IMR-90 (cell line): ENCODE data around the gene SEMA5A. TPM values are rescaled to one million over a fixed set of nuclear protein-coding genes. Genes with fewer than 3 reads are reported as not detected.

Source experiments
- ATAC-seq: fragments of 200-7000 bp; cut with Tn5 transposase; 2 replicates; pipeline ENCODE4 v1.9.1; 2020; ENCODE audit warnings: low read depth, mild to moderate bottlenecking, moderate library complexity
- BruUV-seq: library from RNA; stranded (reverse); fragments of 400-500 nt; replicated peaks from 2 replicates; lab custom pipeline; 2021; lab: Mats Ljungman, UMichigan
- CTCF ChIA-PET: fragments of 300-600 bp; formaldehyde crosslinking; extraction: SDS; loops from one replicate; lab custom pipeline; 2021; ENCODE audit warnings: antibody characterized with exemption; lab: Yijun Ruan, JAX
- POLR2A ChIA-PET: fragments of 300-600 bp; sonication (Branson Sonifier 250); formaldehyde crosslinking; loops from one replicate; lab custom pipeline; 2022; ENCODE audit warnings: antibody characterized with exemption; ENCODE audit not compliant: unreplicated experiment; lab: Charles Lee
- DNase-seq: peaks from one replicate; pipeline ENCODE4 v3.0.0; 2013
- H2AFZ ChIP-seq: replicated peaks from 2 replicates; pipeline ENCODE3; 2013; ENCODE audit warnings: low read length, mild to moderate bottlenecking; ENCODE audit not compliant: poor library complexity
- H2AK5ac ChIP-seq: 2 replicates; pipeline ENCODE4 v1.6.1; 2013; ENCODE audit warnings: low read depth, low read length, inconsistent platforms
- H2AK9ac ChIP-seq: replicated peaks from 2 replicates; pipeline ENCODE3; 2013; ENCODE audit warnings: mild to moderate bottlenecking, low read depth, low read length, moderate library complexity; ENCODE audit not compliant: poor library complexity
- H2BK120ac ChIP-seq: 2 replicates; pipeline ENCODE4 v1.6.1; 2013; ENCODE audit warnings: low read depth, low read length, inconsistent platforms
- H2BK15ac ChIP-seq: 3 replicates; pipeline ENCODE4 v1.6.1; 2013; ENCODE audit warnings: low read depth, low read length, inconsistent platforms
- H2BK20ac ChIP-seq: 2 replicates; pipeline ENCODE4 v1.6.1; 2013; ENCODE audit warnings: low read depth, mild to moderate bottlenecking, inconsistent platforms, low read length, moderate library complexity
- H2BK5ac ChIP-seq: 2 replicates; pipeline ENCODE4 v1.6.1; 2013; ENCODE audit warnings: mild to moderate bottlenecking, low read depth, low read length, inconsistent platforms; ENCODE audit not compliant: poor library complexity, severe bottlenecking
- H3K14ac ChIP-seq: replicated peaks from 2 replicates; pipeline ENCODE4 v1.6.1; 2013; ENCODE audit warnings: low read depth, low read length, inconsistent platforms
- H3K18ac ChIP-seq: 2 replicates; pipeline ENCODE4 v1.6.1; 2013; ENCODE audit warnings: low read depth, low read length, control low read depth
- H3K23ac ChIP-seq: 2 replicates; pipeline ENCODE4 v1.6.1; 2013; ENCODE audit warnings: low read depth, low read length, inconsistent platforms
- H3K27ac ChIP-seq: 2 replicates; pipeline ENCODE4 v1.5.1; 2013; ENCODE audit warnings: mild to moderate bottlenecking, control low read depth, low read length; ENCODE audit not compliant: insufficient read depth
- H3K27me3 ChIP-seq: 2 replicates; pipeline ENCODE4 v1.6.1; 2013; ENCODE audit warnings: low read length; ENCODE audit not compliant: control insufficient read depth, insufficient read depth
- H3K36me3 ChIP-seq: 2 replicates; pipeline ENCODE4 v1.6.1; 2013; ENCODE audit warnings: low read length, mixed read lengths; ENCODE audit not compliant: control insufficient read depth, insufficient read depth
- H3K4ac ChIP-seq: 2 replicates; pipeline ENCODE4 v1.6.1; 2013; ENCODE audit warnings: low read depth, low read length, inconsistent platforms
- H3K4me1 ChIP-seq: 2 replicates; pipeline ENCODE4 v1.6.1; 2013; ENCODE audit warnings: low read length, mixed read lengths; ENCODE audit not compliant: control insufficient read depth, insufficient read depth
- H3K4me2 ChIP-seq: 2 replicates; pipeline ENCODE4 v1.6.1; 2013; ENCODE audit warnings: low read depth, mild to moderate bottlenecking, control low read depth, low read length, moderate library complexity
- H3K4me3 ChIP-seq: 2 replicates; pipeline ENCODE4 v1.5.1; 2013; ENCODE audit warnings: low read depth, mild to moderate bottlenecking, control low read depth, low read length, moderate library complexity; ENCODE audit not compliant: insufficient read depth
- H3K56ac ChIP-seq: 2 replicates; pipeline ENCODE4 v1.6.1; 2013; ENCODE audit warnings: low read length, inconsistent platforms; ENCODE audit not compliant: insufficient read depth; ENCODE audit errors: extremely low read depth
- H3K79me1 ChIP-seq, 2 experiments: 2 replicates each; pipeline ENCODE4 v1.6.1; 2013; ENCODE audit warnings: low read length in 2 of 2, inconsistent platforms in 1 of 2, low read depth in 1 of 2
- H3K9ac ChIP-seq: 2 replicates; pipeline ENCODE4 v1.6.1; 2013; ENCODE audit warnings: low read depth, low read length, control low read depth
- H3K9me1 ChIP-seq: 2 replicates; pipeline ENCODE4 v1.6.1; 2013; ENCODE audit warnings: low read length, inconsistent platforms; ENCODE audit not compliant: insufficient read depth
- H3K9me3 ChIP-seq: 2 replicates; pipeline ENCODE4 v1.6.1; 2013; ENCODE audit warnings: low read length; ENCODE audit not compliant: control insufficient read depth, insufficient read depth
- H4K20me1 ChIP-seq: 2 replicates; pipeline ENCODE4 v1.6.1; 2013; ENCODE audit warnings: low read length, inconsistent platforms; ENCODE audit not compliant: insufficient read depth
- H4K5ac ChIP-seq: 2 replicates; pipeline ENCODE4 v1.6.1; 2013; ENCODE audit warnings: mild to moderate bottlenecking, low read depth, low read length, control low read depth
- H4K8ac ChIP-seq, 2 experiments: 2 replicates each; pipeline ENCODE4 v1.6.1; 2013; ENCODE audit warnings: low read depth in 2 of 2, low read length in 2 of 2, control low read depth in 1 of 2, inconsistent platforms in 1 of 2
- H4K91ac ChIP-seq: 2 replicates; pipeline ENCODE4 v1.6.1; 2013; ENCODE audit warnings: low read depth, low read length, inconsistent platforms; ENCODE audit not compliant: insufficient read depth
- BHLHE40 ChIP-seq: fragments of 150-350 bp; IDR thresholded peaks from 2 replicates; pipeline ENCODE4 v1.6.1; 2016; ENCODE audit warnings: mild to moderate bottlenecking, low read depth, low read length
- CEBPB ChIP-seq: IDR thresholded peaks from 2 replicates; pipeline ENCODE4 v1.6.1; 2012; ENCODE audit warnings: low read depth, low read length, improper control_type of control experiment
- CTCF ChIP-seq: conservative IDR thresholded peaks from 2 replicates; pipeline ENCODE4 v1.5.1; 2012; ENCODE audit warnings: mild to moderate bottlenecking, low read depth, low read length, improper control_type of control experiment
- FOS ChIP-seq: fragments of 150-350 bp; IDR thresholded peaks from 2 replicates; pipeline ENCODE4 v1.6.1; 2016; ENCODE audit warnings: low read depth, low read length
- POLR2A ChIP-seq: IDR thresholded peaks from 2 replicates; pipeline ENCODE4 v1.6.1; 2012; ENCODE audit warnings: mild to moderate bottlenecking, low read depth, low read length
- dilution Hi-C: fragments of 300-500 bp; cut with HindIII; formaldehyde crosslinking; loops from one replicate; pipeline ENCODE4 v1.14.3; 2018; ENCODE audit warnings: low sequenced_read_pairs; ENCODE audit not compliant: unreplicated experiment
- in situ Hi-C: fragments of 300-500 bp; cut with MboI; formaldehyde crosslinking; loops from 3 replicates; pipeline ENCODE4 v1.14.3; 2019; ENCODE audit warnings: low sequenced_read_pairs, inconsistent platforms, mixed read lengths
- intact Hi-C: fragments of 100-400 bp; cut with micrococcal nuclease; formaldehyde crosslinking; loops from 2 replicates; pipeline ENCODE4 v1.10.0; 2022
- polyA plus RNA-seq, 3 experiments: library from polyadenylated mRNA; depleted of rRNA; stranded (reverse); fragments of >200 nt; gene quantifications; 2 replicates each; pipeline ENCODE4 v1.2.3, GENCODE V29; 2012; ENCODE audit warnings: low replicate concordance in 1 of 3
- total RNA-seq: library from RNA; depleted of rRNA; stranded (reverse); fragments of >200 nt; gene quantifications from 2 replicates; pipeline ENCODE4 v1.2.3, GENCODE V29; 2012

Gene SEMA5A
- total and polyA plus RNA-seq, 2 of the 4 experiments (the other 2 are of a cell fraction) = 8.2 to 9.9 TPM

- in situ Hi-C loops = no loop called here
- H4K8ac ChIP-seq = no peak overlapping the region
- no peak overlapping the region for H2BK5ac ChIP-seq
- intact Hi-C loops = no loop called here
- no peak for TF ChIP-seq CTCF
- TF ChIP-seq BHLHE40 = no peak
- TF ChIP-seq FOS = no peak
- TF ChIP-seq POLR2A = no peak
- TF ChIP-seq CEBPB = no peak
- H2BK120ac ChIP-seq = no peak overlapping the region
- no peaks in the 10 kb centered on the region for H3K36me3 ChIP-seq
- no peak overlapping the region for H3K9ac ChIP-seq
- CTCF ChIA-PET = no interaction called here
- H2AK9ac ChIP-seq = no peak overlapping the region
- peaks cover 4% of the 10 kb centered on the region; the same call in 1 of the 2 replicates for H3K9me1 ChIP-seq
- dilution Hi-C loops = no loop called here
- POLR2A ChIA-PET = no interaction called here
- H3K4me2 ChIP-seq = no peak overlapping the region
- H3K18ac ChIP-seq = no peak overlapping the region
- H2AFZ ChIP-seq = no peak overlapping the region
- no peak overlapping the region for H3K14ac ChIP-seq
- no peaks in the 10 kb centered on the region for H3K27me3 ChIP-seq
- no peak for ATAC-seq
- no peak for DNase-seq
- peaks cover 0 to 16% of the 10 kb centered on the region in 2 experiments; a peak in 2 of 4 replicates for H3K79me1 ChIP-seq
- H3K4ac ChIP-seq = no peak overlapping the region
- H4K5ac ChIP-seq = no peak overlapping the region
- H2BK20ac ChIP-seq = no peak overlapping the region
- H2AK5ac ChIP-seq = no peak overlapping the region
- H3K9me3 ChIP-seq = peaks cover 2% of the 10 kb centered on the region; the same call in 1 of the 2 replicates
- no peak overlapping the region for H4K91ac ChIP-seq
- peaks cover 5% of the 10 kb centered on the region for H3K4me1 ChIP-seq
- no peak overlapping the region for H3K23ac ChIP-seq
- H3K27ac ChIP-seq = no peak overlapping the region
- no peak overlapping the region for H2BK15ac ChIP-seq
- no peak overlapping the region for H3K4me3 ChIP-seq
- no peak overlapping the region for H3K56ac ChIP-seq
- no TSS peak for BruUV-seq
- H4K20me1 ChIP-seq = no peaks in the 10 kb centered on the region
Measured at GRCh38 chr5:9176641-9177040, 369.2 kb downstream of the SEMA5A start.
